ENCODE results near the gene ZMAT5.

The ZMAT5 gene

DNA sequence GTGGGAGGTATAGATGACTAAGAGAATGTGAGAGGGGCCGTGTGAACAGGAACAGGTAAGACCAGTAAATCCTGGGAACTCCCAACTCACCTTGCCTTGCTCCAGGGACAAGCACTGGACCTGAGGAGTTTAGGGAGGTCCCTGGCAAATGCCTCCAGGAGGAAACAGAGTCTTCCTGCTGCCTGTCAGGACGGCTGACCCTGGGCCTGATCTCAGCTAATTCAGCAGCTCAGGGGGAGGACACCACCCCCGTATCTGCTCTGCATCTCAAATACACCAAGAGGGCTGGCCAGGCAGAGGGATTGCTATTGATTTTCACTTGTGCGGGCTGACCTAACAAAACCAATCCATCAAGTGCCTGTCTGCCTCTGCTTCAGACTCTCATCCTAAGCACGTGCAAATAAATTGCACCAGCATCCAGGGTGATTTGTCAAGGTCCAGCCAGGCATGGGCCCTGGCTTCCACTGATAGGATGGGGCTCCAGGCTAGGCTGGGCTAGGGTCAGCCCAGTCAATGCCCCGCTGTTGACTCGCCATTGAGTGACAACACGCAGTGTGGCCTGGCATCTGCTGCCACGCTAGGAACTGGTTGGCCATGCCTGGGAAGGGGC is 20.7 kb upstream of the ZMAT5 start:
- no peak for DNase-seq (ENCODE audit: low read depth in 2 of 3, low spot score in 1 of 3)

DNA sequence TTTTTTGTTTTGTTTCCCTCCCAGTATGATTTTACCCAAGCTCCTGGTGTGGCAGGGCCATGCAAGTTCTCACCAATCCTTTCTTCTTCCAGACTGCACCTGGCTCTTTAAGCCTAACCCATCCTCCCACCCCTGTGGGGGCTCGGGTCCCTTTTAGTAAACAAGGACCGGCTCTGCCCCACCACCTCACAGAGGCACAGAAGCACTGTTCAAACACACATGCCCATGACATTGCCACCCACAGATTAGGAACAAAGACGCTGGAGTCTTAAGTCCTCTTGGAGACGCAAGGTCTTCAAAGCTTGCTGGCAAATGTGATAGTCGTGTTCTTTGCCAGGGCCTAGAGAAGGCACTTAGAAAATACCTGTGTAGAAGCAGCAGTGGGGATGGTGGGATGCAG is 19.2 kb upstream of the ZMAT5 start:
- no peak for DNase-seq (ENCODE audit: low read depth in 2 of 3, low spot score in 1 of 3)

DNA sequence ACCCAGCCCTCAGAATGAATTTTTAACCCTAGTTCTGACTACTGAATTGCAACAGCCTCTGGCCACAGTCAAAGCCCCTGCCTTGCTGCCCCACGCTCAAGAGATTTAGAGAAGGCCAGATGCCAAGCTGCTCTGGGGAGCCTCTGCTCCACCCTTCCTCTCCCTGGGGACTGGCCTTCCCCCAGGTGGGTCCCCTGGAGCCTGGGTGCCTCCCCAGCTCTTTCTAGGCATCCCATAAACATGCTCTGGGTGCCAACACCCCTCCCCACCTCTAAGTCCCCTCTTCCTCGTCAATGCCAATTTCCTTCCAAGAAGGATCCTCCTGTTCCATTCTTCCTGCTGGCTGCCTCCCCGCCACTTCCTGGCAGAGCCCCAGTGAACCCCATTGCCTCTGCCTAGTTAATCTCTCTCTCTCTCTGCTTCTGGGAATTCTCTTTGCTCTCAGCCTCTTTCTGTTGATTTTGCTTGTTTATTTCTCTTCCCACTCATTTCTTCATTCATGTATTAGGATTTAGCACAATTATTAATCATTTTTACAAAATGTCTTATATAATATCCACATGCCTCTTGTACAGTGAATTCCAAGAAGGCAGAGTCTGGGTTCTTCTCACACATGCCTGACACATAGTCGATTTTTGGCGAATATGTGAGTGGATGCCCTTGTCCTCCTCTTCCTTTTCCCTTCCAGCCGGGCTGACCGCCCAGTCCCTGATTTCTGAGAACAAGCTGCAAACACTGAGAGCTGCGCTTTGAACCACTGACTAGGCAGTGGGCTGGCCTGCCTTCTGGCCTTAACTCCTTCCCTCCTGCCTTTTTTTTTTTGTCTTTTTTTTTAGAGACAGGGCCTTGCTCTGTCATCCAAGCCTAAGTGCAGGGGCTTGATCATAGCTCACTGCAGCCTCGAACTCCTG is 17.9 kb upstream of the ZMAT5 start:
- DNase-seq (ENCODE audit: low read depth in 2 of 3, low spot score in 1 of 3) = no peak

DNA sequence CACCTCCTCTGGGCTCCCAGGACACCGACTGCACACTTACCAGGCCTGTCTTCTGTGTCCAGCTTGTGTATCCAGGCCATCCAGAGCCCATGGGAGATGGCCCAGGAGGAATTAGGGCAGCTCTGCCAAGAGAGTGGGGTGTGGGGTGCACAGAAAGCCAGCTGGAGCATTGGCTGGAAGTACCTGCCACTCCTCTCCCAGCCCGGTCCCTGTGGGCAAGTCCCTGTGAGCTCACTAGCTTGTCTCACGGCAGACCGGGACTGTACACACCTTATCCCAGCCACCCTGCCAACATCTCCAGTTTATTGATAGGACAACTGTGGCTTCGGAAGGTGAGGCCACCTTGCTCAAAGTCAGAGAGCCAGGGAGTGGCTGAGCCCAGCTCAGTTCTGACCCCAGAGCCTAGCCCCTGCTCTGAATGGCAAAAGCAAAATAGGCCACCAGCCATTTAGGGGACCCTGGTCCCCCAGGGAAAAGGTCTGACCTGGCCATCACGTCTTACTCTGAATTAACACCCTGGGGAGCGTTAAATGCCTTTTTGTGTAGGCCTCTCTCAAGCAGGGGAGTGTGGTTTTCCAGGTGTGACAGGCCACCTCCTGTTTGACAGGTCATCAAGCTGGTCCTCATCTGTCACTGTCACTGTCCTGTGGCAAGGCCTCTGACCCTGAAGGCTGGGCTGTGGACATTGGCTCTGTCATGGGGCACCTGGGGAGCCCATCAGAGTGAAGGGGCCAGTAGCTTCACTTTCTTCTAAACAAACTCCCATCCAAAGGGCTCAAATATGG is 15.4 kb upstream of the ZMAT5 start:
- DNase-seq (ENCODE audit: low read depth in 2 of 3, low spot score in 1 of 3) = no peak

DNA sequence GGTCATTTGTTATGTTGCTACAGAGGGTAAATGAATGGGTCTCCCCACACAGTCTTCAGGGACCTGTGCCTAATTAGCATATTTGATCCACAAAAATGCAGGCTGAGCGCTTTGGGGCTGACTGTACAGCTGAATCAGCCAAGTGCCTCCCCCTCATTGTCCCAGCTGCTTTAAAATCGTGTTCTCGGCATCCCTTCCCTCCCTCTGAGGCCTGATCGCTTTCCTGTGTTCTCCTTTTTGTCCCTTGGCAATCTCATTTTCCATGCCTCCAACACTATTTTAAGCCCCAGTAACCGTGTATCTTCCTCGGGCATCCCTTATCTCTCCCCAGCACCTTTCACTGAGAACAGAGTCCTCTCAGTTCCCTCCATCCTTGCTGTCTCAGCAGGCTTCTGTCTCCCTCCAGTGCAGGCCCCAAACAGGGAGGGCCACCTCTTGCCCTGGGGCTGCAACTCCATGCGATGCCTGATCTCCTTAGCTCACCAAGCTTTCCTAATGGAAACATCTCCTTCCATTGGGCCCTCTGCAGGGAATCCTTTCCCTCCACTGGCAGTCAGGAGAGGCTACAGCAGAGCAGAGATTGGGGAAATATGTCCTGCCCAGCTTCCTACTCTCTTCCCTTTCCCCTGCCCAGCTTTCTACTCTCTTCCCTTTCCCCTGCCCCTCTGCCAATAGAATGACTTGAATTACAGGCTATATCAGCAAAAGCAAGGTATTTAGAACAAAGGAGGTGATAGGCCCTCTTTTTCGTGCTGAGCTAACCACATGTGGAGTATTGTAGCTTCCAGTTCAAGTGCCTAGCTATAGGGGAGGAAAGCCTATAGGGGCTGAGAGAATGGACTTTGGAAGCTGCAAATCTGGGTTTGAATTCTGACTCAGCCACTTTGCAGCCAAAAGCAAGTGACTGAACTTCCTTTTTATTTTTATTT is 14.2 kb upstream of the ZMAT5 start:
- DNase-seq (ENCODE audit: low read depth in 2 of 3, low spot score in 1 of 3) = no peak

DNA sequence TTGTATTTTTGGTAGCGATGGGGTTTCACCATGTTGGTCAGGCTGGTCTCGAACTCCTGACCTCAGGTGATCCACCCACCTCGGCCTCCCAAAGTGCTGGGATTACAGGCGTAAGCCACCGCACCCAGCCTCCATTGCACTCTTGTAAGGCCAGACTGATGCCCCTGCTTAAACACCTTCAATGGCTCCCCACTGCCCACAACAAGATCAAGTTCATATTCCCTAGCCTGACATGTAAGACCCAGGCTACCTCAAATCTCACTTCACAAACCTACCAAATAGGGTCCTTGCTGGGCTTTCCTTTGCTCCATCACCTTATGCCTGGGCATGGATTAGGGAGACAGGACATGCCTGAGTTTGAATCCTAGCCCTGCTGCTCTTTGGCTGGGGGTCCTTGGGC is 13.4 kb upstream of the ZMAT5 start:
- no peak for DNase-seq (ENCODE audit: low read depth in 2 of 3, low spot score in 1 of 3)

DNA sequence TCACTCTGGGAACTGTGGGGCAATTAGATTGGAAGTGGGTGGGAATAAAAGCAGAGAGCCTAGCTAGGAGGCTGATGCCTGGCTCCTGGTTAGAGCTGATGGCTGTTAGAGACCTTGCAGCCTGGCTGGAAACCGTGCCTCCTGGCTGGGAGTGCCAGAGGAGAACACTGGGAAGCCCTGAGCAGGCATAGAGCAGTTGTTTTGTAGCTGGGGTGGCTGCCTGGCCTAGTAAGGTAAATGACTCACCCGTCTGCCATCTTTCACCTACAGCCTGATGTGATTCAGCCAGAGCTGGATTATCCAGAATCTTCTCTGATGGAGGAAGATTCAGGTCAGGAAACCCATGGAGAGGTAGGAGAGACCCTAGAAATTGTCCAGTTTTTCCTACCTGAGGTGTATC is 6.4 kb upstream of the ZMAT5 start:
- DNase-seq (ENCODE audit: low read depth in 2 of 3, low spot score in 1 of 3) = no peak

DNA sequence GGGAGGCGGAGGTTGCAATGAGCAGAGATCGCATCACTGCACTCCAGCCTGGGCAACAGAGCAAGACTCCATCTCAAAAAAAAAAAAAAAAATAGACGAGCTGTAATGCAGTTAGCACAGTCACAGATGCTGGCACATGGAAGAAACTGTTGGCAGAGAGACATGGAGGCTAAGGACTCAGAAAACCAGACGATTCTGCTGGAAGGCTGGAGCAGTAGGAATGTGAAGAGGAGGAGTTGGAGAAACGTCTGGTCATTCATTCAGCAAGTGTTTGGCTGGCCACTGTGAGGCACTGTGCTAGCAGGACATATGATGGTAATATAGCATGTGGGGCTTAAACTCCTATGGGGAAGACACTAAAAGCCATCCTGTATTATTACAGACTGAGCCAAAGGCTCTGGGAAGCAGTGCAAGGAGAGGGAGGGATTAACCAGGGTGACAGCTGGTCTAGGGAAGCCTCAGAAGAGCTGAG is 5.4 kb upstream of the ZMAT5 start:
- DNase-seq (ENCODE audit: low read depth in 2 of 3, low spot score in 1 of 3) = no peak

DNA sequence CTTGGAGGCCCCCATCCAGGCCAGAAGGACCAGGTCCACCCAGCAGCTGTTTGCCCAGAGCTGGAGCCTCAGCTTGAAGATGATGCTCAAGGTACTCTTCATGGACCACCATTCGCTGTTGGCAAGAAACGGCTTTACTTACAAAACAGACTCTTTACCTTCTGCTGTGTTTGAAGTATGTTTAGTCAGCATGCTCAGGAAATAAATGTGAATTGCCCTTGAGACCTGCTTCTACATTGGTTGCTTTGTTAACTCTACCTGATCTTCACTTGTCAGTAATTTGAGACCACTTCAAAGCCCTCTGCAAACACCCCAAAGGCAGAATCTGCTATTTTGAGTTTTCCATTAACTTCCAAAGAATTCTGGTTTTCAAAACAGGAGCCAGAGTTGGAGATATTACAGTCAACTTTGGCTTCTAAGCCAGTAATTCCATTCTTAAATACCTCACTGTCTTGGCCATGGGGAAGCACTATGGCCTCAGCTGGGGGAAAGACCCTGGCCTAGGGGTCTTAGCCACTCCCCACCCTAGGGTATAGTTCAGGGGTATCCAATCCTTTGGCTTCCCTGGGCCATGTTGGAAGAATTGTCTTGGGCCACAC is 3.0 kb upstream of the ZMAT5 start:
- no peak for DNase-seq (ENCODE audit: low read depth in 2 of 3, low spot score in 1 of 3)

DNA sequence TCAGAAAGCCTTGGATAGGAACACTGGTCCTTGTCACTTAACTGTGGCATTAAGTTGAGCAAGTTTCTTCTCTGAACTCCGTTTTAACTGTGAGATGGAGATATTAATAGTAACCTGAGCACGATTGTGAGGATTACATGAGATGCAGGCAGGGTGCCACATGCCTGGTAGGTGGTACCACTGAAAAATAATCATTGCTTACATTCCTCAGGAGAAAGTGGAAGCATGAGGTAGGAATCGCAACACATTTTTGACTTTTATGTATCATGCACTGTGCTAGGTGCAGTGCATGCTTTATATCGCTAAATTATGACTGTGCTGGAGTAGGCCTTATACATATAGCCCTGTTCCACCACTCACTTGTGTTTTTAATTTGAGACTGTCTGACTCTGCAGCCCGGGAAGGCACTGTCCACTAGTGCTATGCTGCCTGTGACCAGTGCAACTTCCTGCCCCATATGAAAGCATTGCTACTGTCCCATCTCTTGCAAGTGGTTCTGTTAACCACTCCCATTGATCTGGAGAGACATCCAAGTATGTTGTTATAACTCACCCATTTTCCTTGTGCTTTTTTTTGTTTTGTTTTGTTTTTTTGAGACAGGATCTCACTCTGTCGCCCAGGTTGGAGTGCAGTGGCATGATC is 1.4 kb upstream of the ZMAT5 start:
- no peak for DNase-seq (ENCODE audit: low read depth in 2 of 3, low spot score in 1 of 3)

DNA sequence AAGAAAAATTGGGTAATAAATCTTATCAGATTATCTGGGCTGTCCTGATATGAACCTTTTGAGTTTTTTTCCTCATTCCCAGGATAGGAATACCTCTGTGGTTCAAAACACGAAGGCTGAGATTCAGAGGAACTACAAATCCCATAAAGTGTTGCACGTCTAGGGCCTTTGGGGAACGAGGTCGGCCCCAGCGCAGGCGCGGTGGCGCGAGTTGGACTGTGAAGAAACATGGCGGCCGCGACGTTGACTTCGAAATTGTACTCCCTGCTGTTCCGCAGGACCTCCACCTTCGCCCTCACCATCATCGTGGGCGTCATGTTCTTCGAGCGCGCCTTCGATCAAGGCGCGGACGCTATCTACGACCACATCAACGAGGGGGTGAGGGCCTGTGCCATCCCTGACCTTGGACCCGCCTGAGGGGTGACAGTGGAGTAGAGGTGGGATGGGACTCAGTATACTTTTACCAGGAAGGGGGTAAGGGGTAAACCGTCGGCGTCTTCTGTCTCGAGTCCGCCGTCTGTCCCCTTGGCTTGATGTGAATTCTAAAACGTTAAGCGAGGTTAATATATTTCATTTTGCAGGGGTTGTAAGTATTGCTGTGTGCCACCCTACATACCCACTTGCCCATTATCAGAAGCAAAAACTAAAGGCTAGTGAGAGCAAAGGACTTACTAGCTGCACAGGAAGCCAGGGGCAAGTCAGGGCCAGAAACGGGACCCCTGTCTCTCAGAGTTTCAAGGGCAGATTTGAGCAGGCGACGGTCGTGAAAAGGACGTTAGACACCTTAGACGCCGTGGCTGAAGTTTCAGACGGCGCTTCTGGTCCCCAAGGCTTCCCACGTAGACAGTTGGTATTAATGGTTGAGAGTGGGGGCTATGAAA is 604 bp upstream of the ZMAT5 start, which contains the start of gene UQCR10:
Gene UQCR10 (plus strand): TSS at position 199 of the 881 bp plus-strand sequence. CDS start 30 bp downstream, at position 229.
- peak; percentile 86 to 92 (median 88) for DNase-seq (ENCODE audit: low read depth in 2 of 3, low spot score in 1 of 3)

DNA sequence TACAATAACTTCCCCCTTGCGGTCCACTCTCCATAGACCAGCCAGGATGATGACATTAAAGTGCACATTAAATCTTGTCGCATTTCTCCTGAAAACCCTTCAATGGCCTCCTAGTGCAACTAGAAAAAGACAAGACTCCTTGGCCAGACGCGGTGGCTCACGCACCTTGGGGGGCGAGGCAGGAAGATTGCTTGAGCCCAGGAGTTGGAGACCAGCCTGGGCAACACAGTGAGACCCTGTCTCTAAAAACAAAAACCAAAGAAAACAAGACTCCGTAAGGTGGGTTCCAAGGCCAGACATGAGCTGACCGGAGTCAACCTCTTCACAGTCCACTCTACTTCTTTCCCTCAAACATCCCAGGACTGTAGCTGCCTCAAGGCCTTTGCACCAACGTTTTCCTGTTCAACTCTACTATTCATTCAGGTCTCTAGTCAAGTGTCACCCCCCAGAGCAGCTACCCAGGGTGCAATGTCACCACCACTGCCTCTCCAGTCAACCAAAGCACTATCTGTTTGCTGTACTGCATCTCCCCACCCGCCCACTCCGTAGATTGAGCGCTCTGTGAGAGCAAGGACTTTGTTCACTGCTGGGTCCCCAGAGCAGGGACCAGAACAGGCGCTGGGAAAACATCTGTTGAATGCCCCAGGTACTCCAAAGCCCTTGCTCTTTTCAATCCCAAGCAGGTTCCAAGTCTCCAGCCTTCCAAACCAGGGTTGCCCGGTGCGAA is 739 bp downstream of the ZMAT5 start:
- peak; percentile 10 to 23 (median 16) for DNase-seq (ENCODE audit: low read depth in 2 of 3, low spot score in 1 of 3)

DNA sequence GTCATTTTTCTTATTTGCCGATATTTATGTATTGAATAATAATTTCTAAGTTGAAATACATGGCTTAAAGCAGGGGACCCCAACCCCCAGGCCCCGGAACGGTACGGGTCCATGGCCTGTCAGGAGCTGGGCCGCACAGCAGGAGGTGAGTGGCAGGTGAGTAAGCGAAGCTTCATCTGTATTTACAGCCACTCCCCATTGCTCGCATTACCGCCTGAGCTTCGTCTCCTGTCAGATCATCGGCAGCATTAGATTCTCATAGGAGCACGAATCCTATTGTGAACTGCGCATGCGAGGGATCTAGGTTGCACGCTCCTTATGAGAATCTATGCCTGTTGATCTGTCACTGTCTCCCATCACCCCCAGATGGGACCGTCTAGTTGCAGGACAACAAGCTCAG is 4.5 kb downstream of the ZMAT5 start:
- no peak for DNase-seq (ENCODE audit: low read depth in 2 of 3, low spot score in 1 of 3)

DNA sequence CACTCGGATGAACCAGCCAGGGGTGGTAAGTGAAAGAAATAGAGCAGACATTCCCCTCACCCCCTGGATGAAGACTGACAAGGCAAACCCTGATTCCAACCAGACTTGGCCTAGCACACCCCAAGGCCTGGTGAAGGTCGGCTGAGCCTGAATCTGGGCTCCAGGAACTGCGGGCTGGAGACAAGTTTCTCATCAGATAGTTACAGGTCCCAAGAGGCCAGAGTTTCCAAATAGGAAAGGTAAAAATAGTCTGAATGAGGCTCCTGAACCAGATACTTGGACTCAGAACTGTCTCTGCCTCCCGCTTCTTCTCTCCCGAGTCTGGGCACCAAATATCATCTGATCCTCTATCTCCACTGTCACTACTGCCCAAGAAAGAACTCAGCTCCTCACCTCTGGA is 7.8 kb downstream of the ZMAT5 start:
- DNase-seq (ENCODE audit: low read depth in 2 of 3, low spot score in 1 of 3) = no peak

DNA sequence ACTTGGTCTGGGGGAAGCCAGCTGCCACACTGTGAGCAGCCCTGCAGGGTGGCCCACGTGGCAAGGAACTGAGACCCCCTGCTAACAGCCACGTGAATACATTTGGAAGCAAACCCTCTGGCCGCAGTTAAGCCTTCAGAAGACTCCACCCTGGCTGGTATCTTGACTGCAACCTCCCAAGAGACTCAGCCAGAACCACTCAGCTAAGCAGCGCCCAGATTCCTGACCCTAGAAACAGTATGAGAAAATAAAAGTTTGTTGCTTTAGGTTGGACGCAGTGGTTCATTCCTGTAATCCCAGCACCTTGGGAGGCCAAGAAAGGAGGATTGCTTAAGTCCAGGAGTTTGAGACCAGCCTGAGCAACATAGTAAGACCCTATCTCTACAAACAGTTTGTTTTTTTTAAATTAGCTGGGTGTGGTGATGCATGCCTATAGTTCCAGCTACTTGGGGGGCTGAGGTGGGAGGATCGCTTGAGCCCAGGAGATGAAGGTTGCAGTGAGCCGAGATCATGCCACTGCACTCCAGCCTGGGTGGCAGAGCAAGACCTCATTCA is 8.7 kb downstream of the ZMAT5 start:
- no peak for DNase-seq (ENCODE audit: low read depth in 2 of 3, low spot score in 1 of 3)

DNA sequence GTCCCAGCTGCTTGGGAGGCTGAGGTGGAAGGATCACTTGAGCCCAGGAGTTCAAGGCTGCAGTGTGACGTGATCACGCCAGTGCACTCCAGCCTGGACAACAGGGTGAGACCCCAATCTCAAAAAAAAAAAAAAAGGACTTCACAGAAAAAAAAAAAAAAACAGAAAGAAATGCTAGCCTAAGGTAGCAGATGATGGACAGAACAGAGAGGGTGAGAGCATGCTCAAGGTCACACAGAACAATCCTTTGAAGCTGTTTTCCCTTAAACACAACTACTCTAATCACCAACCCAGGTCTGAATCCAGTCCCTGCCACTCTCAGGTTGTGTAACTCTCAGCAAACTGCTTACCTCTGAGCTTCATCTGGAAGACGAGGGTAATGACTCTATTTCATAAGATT is 9.7 kb downstream of the ZMAT5 start:
- no peak for DNase-seq (ENCODE audit: low read depth in 2 of 3, low spot score in 1 of 3)

DNA sequence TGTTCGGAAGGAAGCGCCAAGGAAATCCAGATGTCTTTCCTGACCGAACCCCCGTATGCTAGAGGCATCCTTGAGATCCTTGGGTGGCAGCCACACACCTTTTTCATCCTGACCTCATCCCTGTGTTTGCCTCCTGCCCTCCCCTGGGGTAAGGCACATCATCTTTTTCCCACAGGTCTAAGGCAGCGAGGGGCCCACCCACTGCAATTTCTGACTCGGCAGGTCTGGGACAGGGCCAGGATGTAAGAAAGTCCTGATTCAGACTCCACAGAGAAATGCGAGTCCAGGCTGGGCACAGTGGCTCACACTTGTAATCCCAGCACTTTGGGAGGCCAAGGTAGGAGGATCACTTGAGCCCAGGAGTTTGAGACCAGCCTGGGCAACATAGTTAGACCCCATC is 10.5 kb downstream of the ZMAT5 start:
- DNase-seq (ENCODE audit: low read depth in 2 of 3, low spot score in 1 of 3) = no peak

DNA sequence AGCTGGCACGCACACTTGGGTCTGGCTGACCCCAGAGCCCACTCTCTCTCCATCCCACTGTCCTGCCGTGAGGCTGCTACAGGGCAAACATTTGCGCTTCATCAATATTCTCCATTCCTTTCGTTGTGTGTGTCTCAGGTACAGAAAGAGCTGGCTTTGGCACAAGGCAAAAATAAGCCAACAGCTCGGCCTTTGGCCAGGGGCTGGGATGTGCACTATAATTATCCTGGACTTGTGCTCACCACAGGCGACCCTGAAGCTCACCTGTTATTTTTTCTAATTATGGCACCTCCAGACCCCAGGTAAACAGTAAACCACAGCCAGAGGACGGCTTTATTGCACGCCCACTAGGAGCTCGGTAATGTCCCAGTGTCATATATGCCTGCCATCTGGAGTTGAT is 10.9 kb downstream of the ZMAT5 start:
- DNase-seq (ENCODE audit: low read depth in 2 of 3, low spot score in 1 of 3) = no peak

Data from stimulated activated CD4-positive, alpha-beta T cell treated with anti-CD3 and anti-CD28 coated beads, Interleukin-12 subunit alpha, Interleukin-12 subunit beta, amount 100 ng/mL, for 48 hours (primary cell).